Left colon (tissue), 2 donors: ENCODE data around the gene RUNX1. TPM values are rescaled to one million over a fixed set of nuclear protein-coding genes. Genes with fewer than 3 reads are reported as not detected.
A peak's percentile ranks its signal among the peaks of the same experiment; 100 is the strongest.
"Not testable (repeated sequence)": the region's sequence is repeated elsewhere in the genome, so short reads cannot be mapped to it uniquely, and the experiment has no call there.

Experiments
- ATAC-seq: fragments of 200-7000 bp; cut with Tn5 transposase; one replicate; pipeline ENCODE4 v1.9.1; 2020; ENCODE audit warnings: mild to moderate bottlenecking, moderate library complexity
- DNase-seq, 2 donors: peaks; one replicate each; pipeline ENCODE4 v3.0.0-alpha.2; 2020
- intact Hi-C, 2 donors: fragments of 100-400 bp; cut with DNase I in 1 of 2; cut with micrococcal nuclease in 1 of 2; formaldehyde crosslinking; loops; one replicate each; pipeline versions ENCODE4 v1.11.2 to v1.14.0; 2022; cut with DNase I, micrococcal nuclease
- total RNA-seq, 2 donors: library from RNA; stranded (reverse); fragmentation: NEBNext Ultra II Directional; extraction: Animal tissue kit (Norgen Biotek cat#: 25700); gene quantifications; one replicate each; pipeline ENCODE4 v1.2.1, GENCODE V29; 2021
- donor health status: DM: no; HTN: no; CAD: no.
- donor health status: DM: yes; HTN: yes; CAD: no.

RUNX1 gene
- total RNA-seq, 2 donors from 2014 or later, result 17.7 to 25.8 TPM

GRCh38 chr21:34965200-34966174 lies 83.6 kb downstream of the RUNX1 start:
- ATAC-seq (no peak), DNase-seq (no peak)
- intact Hi-C loops, result no loop called here

DNA sequence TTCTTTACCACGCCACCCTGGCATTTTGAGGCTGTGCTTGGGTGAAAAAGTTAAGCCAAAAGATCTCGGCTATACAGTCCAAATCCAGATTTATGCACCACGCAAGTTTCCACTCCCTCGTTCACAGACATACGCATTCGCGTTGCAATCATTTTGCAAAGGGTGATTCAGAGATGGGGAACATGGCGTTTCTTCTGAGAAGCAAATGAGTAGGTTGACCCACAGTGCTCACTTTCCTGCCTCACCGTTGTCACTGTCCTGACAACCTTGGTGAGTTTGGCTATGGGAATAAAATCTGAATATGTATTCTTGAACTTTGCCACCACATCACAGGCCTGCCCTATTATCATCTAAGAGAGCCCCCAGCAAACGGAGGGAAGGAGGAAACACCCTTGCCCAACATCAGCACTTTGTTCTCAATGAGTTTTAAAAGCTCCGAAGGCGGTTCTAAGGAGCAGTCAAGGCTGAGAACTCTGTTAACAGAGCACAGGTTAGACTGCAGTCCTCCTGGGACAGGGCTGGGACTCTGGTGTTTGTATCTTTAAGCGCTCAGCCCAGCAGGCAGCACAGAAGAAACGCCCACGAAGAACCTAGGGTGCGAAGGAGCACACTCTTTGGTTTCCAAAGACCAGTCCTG lies 86.4 kb downstream of the RUNX1 start:
- DNase-seq (no peak), ATAC-seq (no peak)
- intact Hi-C loops, result no loop called here

GRCh38 chr21:34962136-34962535 lies 87.0 kb downstream of the RUNX1 start:
- ATAC-seq (no peak), DNase-seq (no peak)
- intact Hi-C loops, result no loop called here

DNA sequence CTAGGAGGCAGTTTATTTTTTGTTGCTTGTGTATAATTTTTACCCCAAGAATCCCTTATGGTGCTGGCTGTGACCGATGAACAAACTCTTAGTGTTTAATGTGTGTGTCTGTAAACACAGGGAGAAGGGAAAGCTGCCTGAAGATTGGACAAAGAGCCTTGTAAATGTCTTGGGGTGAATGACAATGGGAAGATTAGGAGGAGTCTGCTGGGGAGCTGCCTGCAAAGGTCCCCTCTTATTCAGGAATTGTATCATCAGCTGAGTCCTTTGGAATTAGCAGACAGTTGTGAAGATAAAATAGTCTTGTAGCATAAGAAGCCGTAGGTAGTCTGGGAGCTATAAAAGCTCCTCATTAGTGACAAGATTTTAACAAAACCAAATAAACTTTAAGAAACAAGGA lies 88.4 kb downstream of the RUNX1 start:
- DNase-seq (no peak), ATAC-seq (no peak)
- intact Hi-C loops, result no loop called here

GRCh38 chr21:34959607-34960006 lies 89.5 kb downstream of the RUNX1 start:
- DNase-seq, result no peak
- intact Hi-C loops, result no loop called here
- no peak for ATAC-seq

- ATAC-seq, result no peak
- no peak for DNase-seq
- intact Hi-C loops, result no loop called here
Observed at GRCh38 chr21:34958040-34958439, 91.1 kb downstream of the RUNX1 start.

DNA sequence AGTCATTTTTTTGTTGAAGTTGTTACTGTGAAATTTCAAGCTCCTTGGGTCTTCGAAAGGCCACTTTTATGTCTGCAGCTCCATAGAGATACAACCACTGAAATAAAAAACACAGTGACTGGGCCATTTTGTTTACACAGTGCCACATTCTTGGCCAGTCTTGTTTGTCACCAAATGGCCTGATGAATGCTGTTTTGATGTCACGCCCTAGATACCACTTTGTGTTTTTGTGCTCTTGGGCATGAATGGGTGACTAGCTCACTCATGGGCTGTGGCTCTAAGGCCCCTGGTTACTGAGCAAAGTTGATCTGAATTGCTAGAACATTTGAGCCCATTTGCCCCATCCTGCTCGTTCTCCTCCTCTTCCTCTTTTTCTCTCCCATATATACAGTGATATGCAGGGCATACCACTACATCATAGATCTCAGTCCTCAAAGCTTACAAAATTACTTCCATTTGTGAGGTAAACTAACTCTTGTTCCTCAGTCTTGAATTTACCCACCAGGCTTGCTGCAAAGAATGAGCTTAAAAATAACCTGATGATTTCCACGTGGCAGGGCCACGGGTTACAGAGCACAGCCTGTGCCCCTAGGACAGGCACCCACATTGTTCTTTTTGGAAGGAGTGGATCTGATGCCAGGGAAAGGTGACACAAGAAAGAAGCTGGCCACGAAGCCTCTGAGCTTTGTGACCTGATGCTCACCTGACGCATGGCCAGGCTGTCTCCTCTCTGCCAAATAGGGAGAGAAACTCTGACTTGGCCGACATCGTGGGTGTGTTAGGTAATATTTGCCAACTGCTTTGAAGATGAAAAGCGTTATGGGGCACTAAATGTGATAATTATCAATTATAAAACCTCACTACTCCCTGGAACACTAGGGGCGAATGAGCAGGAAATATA lies 92.4 kb downstream of the RUNX1 start:
- intact Hi-C loops, result no loop called here
- ATAC-seq (peak; percentile 50), DNase-seq (no peak)

GRCh38 chr21:34953950-34954349 lies 95.2 kb downstream of the RUNX1 start:
- ATAC-seq (no peak), DNase-seq (no peak)
- intact Hi-C loops, result no loop called here

- no peak for DNase-seq
- intact Hi-C loops, result no loop called here
- no peak for ATAC-seq
Observed at GRCh38 chr21:34952701-34953100, 96.4 kb downstream of the RUNX1 start.

- ATAC-seq, DNase-seq, intact Hi-C loops: not testable (repeated sequence)
Observed at GRCh38 chr21:34951868-34952267, 97.2 kb downstream of the RUNX1 start.

- intact Hi-C loops, result no loop called here
- no peak for DNase-seq
- no peak for ATAC-seq
Observed at GRCh38 chr21:34950980-34951379, 98.1 kb downstream of the RUNX1 start.

GRCh38 chr21:34949499-34949898 lies 99.6 kb downstream of the RUNX1 start:
- intact Hi-C loops, result no loop called here
- no peak for DNase-seq
- no peak for ATAC-seq

- no peak for DNase-seq
- intact Hi-C loops, result no loop called here
Observed at GRCh38 chr21:34949030-34949429, 100.1 kb downstream of the RUNX1 start.

GRCh38 chr21:34948157-34948556 lies 100.9 kb downstream of the RUNX1 start:
- ATAC-seq (no peak), DNase-seq (no peak)
- intact Hi-C loops, result no loop called here

More at GRCh38 chr21:34949030-34949429, 100.1 kb downstream of the RUNX1 start:
- no peak for ATAC-seq

DNA sequence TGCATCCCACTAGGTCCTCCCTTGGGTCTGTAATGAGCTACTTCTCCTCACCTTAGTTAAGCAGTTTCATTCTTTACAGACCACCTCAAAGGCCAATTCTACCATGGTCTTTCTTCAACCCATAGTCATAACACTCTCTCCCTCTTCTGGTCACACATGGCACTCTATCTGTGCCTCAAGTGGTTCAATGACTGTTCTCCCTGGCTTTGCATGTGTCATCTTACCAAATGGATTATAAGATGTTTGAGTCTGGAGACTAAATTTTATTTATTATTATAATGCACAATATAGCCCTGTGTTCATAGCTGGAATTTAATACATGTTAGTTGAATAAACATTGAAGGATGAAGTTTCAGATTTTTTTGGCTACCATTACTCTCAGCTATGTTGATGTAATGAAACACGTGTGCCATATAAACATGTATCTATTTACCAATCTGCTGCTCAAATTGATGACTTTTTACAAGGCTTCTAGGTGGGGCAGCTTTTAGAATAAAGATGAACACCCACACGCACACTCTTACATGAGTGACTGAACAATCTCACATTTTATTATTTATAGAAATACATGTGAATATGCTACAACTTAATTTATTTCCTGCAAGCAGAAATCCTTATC lies 102.1 kb downstream of the RUNX1 start:
- no peak for ATAC-seq
- intact Hi-C loops, result no loop called here
- DNase-seq, result no peak

- intact Hi-C loops, result no loop called here
- DNase-seq (no peak), ATAC-seq (no peak)
Observed at GRCh38 chr21:34946385-34946840, 102.7 kb downstream of the RUNX1 start.

DNA sequence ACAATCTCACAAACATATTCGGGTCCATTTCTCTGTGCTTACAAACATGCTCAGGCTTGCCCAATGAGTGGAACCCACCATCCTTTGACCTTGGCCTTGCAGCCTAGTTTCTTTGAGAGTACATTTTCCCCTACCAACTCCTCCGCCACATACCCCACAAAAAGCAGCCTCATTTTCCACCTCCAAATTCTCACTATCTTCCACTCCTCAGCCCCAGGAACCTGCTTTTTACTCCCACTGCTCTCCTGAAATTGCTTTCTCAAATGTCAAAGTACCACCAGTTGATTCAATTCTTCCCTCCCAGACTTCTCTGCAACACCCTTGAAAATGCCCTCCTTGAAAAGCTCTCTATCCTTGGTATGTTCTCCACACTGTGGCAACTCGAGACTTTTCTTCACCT lies 103.8 kb downstream of the RUNX1 start:
- intact Hi-C loops, result no loop called here
- ATAC-seq (no peak), DNase-seq (no peak)

GRCh38 chr21:34944015-34944755 lies 104.9 kb downstream of the RUNX1 start:
- ATAC-seq, result no peak
- DNase-seq, result no peak
- intact Hi-C loops, result no loop called here
